Hippocampal formation (tissue), 2 donors: ENCODE data around the gene TMEM225B.
"Not testable (repeated sequence)": the region's sequence is repeated elsewhere in the genome, so short reads cannot be mapped to it uniquely, and the experiment has no call there.

ENCODE experiments used
- DNase-seq, 2 donors: peaks; one replicate each; lab custom pipeline; 2025; lab: John Stamatoyannopoulos, UW

Gene TMEM225B

DNA sequence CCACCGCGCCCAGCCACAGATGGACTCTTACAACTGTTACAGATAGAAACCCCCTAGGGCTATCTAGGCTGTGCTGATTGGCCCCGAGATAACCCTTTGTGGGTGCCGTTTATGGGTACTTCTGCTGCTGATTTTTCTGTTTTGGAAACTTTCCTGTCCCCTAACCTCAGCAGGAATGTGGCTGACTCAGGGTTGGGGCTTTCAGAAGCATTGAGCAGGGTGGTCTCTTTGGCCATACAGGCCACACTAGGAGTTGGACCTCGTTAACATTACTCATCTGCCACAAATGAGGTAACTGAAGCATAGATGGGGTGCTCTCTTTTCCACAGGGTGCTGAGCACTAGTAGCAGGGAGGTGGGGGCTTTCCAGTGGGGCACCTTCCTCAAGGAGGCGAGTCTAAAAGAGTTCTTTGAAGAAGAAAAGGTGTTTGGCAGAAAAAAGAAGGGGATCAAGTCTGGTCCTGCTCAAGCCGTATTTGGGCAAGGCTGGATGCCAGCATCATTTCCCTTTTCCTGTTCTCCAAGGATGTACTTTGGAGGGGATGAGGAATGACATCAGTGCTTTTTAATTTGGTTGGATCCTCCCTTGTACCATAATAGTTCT is 25.1 kb downstream of the TMEM225B start:
- no peak for DNase-seq

DNA sequence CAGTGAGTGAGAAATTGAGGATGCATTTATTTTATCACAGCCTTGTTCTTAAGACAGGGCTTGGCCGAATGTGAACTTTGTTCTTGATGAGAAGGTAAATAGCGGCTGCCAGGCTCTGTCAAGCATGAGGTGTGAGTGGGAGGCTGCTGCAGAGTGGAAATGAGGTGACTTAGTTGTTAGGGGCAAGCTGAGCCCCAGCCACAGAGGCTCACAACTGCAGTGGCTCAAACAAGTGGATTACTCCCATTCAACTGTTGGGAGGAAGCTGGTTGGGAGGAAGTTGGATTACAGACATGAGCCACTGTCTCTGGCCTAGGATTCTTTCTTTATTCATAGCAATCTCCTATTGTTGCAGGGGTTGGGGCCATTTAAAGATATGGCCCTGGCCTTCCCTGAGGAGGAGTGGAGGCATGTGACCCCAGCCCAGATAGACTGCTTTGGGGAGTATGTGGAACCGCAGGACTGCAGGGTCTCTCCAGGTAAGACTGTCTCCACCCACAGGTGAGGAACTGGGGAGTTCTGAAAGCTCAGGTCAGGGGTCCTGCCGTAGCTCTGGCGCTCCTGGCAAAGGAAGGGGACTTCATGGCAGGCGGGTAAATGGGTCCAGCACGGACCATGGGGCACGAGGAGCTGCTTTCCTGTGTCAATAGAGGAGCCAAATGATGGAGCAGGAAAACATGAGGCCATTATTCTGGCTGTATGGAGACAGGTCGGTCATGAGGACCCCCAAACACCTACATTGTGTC is 25.8 kb downstream of the TMEM225B start:
- DNase-seq: no peak

- no peak for DNase-seq
These were observed 26.4 kb downstream of the TMEM225B start for GRCh38 chr7:99624484-99624883.

- no peak for DNase-seq
These were observed 27.3 kb downstream of the TMEM225B start for GRCh38 chr7:99625321-99625720.

- no peak for DNase-seq
These were observed 27.9 kb downstream of the TMEM225B start for GRCh38 chr7:99625961-99626360.

DNA sequence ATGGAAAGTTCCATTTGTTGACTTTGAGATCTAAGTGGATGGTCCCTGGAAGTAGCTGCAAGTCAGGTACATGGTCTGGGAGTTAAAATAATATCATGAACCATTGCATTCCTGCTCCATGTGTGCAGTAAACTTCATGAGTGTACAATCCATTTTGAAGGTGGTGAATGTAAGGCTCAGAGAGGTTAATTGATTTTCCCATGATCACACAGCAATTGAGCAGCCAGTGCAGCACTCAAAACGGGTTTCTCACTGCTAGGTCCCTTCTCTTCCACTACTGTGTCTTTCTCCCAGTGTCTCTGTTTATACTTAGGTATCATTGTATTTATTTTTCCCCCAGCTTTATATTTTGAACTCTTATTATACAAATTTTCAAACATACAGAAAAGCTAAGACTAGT is 28.6 kb downstream of the TMEM225B start:
- no peak for DNase-seq

DNA sequence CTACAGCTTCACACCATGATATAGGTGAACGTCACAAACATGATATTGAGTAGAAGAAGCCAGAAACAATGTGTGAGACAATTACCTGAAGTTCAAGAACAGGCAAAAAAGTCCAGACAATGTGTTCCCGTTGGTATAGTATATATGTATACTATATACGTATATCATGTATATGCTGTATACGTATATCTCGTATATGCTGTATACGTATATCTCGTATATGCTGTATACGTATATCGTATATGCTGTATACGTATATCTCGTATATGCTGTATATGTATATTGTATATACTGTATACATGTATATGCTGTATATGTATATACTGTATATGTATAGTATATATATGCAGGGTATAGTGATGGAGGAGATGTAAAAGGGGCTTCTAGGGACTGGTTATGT is 29.4 kb downstream of the TMEM225B start:
- no peak for DNase-seq

GRCh38 chr7:99628471-99629465 is 30.7 kb downstream of the TMEM225B start:
- DNase-seq: no peak

DNA sequence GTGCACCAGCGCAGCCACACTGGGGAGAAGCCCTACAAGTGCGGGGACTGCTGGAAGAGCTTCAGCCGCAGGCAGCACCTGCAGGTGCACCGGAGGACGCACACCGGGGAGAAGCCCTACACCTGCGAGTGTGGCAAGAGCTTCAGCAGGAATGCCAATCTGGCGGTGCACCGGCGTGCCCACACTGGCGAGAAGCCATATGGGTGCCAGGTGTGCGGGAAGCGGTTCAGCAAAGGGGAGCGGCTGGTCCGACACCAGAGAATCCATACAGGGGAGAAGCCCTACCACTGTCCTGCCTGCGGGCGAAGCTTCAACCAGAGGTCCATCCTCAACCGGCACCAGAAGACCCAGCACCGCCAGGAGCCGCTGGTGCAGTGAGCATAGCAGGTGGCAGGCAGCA is 31.6 kb downstream of the TMEM225B start:
- DNase-seq: no peak

DNA sequence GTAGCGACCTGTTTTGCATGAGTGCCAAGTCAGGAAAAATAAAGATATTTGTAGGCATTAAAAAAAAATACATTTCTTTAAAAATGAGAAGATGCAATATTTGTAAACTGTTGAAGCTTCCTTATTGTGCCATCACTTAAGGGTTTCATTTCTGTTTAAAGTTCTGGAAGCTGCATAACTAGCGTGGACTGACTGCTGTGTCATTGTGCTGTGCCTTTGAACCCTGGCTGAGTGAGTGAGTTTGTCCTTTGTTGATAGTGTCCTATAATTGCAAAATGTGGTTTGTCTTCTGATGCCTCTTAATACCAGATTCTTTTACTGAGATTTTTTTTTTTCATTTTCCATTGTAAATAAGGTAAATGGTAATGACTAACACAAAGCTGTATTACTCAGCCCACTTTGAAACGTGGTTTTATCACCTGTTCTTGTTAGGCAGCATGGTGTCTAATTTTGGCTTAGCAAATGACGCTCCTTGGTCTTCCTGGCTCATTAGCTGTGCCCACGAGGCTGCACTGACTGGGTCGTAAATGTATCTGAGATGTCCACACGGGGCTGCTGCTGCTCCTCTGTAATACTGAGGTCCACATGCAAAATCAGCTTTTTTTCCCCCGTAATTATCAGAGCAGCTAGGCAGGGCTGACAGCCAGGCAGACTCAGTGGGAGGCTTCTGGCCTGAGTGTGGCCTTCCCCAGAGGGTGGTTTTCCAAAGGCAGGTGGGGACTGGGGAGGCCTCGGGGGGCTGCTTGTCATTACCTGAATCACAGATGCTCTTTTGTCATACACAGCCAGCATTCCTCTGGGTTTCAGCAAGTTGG is 33.4 kb downstream of the TMEM225B start:
- no peak for DNase-seq

DNA sequence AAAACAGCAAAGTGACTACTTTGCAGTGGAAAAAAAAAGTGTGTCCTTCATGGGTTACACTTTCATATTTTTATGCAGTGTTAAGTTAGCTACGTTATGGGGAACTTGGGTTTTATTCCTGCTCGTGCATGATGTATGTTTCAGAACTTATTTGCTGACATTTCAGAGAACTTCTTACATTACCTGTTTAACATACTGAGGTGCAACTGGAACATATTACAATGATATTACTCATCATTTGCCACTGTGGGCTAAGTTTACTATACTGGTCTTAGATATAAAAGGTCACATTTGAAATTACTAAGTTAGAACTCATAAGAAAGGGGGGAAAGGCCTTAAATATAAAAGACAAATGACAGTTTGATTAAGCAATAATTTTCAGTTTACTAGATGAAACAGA is 39.3 kb downstream of the TMEM225B start:
- DNase-seq: not testable (repeated sequence)

- no peak for DNase-seq
These were observed 40.7 kb downstream of the TMEM225B start for GRCh38 chr7:99638731-99639130.

- no peak for DNase-seq
These were observed 41.2 kb downstream of the TMEM225B start for GRCh38 chr7:99639267-99639666.

- no peak for DNase-seq
These were observed 44.0 kb downstream of the TMEM225B start for GRCh38 chr7:99642027-99642426.

DNA sequence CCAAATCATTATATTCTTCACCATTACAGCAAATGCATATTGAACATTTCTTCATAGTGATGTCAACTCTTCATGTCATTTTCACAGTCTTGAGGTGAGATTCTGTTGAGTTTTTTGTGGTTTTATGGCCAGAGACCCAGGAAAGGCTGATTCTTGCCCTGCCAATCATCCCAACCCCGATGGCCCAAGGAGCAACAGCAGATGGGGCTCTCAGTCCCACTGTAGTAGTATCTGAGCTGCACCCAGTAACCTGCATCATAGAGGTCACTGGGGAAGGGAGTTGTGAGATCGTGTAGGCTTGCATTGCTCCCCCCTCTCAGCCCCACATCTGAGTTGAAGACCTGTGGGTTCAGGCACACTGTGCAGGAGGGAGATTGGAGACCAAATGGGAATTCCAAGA is 45.4 kb downstream of the TMEM225B start:
- no peak for DNase-seq

- no peak for DNase-seq
These were observed 46.4 kb downstream of the TMEM225B start for GRCh38 chr7:99644431-99644830.

DNA sequence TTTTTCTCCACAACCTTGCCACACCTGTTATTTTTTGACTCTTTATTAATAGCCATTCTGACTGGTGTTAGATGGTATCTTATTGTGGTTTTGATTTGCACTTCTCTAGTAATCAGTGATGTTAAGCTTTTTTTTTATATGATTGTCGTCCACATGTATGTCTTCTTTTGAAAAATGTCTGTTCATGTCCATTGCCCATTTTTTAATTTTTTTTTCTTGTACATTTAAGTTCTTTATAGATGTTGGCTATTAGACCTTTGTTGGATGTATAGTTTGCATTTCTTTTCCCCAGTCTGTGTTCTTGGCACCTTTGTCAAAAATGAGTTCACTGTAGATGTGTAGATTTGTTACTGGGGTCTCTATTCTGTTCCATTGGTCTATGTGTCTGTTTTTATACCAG is 47.5 kb downstream of the TMEM225B start:
- no peak for DNase-seq

- DNase-seq: no peak
These were observed 50.8 kb downstream of the TMEM225B start for GRCh38 chr7:99648843-99649242.

DNA sequence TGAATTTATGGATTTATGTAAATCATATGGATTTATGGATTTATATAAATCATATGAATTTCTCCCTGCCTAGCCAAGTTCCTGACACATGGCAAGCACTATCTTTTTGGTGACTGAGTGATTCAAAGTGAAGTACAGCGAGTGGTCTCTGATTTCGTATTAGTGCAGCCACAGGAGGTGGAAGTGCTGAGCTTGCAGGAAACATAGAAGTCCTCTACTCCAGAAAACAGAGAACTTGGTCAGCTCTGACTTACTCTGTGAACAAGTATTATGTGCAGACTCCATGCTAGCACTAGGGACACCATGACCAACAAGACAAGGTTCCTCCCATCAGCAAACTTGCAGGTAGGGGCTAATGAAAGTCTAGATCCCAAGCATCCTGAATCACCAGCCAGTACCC is 53.2 kb downstream of the TMEM225B start:
- no peak for DNase-seq

- DNase-seq: no peak
These were observed 54.6 kb downstream of the TMEM225B start for GRCh38 chr7:99652671-99653070.

- not testable (repeated sequence) for DNase-seq
These were observed 55.2 kb downstream of the TMEM225B start for GRCh38 chr7:99653269-99653668.

DNA sequence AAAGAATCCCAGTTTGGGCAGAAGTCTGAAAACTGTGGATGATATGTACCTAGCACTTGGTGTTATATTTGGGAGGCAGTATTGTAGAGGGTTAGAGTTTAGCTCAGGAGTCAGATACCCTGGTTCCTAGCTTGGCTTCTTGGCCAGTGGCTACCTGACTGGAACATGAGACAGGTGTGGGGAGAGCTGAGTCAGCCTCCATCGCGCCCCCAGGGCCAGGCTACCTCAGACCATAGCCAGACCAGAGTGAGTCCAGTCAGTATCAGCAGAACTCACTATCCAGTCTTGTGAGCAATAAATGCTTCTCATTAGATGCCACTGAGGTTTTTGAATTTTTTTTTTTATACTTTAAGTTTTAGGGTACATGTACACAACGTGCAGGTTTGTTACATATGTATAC is 55.7 kb downstream of the TMEM225B start:
- no peak for DNase-seq
